HepG2 (cell line): ENCODE measurements around the gene NFIL3. TPM values are rescaled to one million over a fixed set of nuclear protein-coding genes. Genes with fewer than 3 reads are reported as not detected.

Source experiments
- EEA1 ChIP-seq: sonication (generic); formaldehyde crosslinking; IDR thresholded peaks from 2 replicates; pipeline ENCODE4 v1.5.1; 2020; ENCODE audit warnings: mild to moderate bottlenecking, missing genetic modification reagents, borderline replicate concordance
- ELF3 ChIP-seq: IDR thresholded peaks from 2 replicates; pipeline ENCODE4 v1.6.1; 2016; ENCODE audit warnings: missing genetic modification reagents, missing compliant biosample characterization
- HNF4A ChIP-seq: sonication (generic); formaldehyde crosslinking; IDR thresholded peaks from 2 replicates; pipeline ENCODE4 v1.4.0; 2020; ENCODE audit warnings: missing genetic modification reagents
- MNT ChIP-seq: fragments of 450-650 bp; IDR thresholded peaks from 2 replicates; pipeline ENCODE4 v1.6.1; 2016
- ONECUT2 ChIP-seq: sonication (generic); formaldehyde crosslinking; IDR thresholded peaks from 2 replicates; pipeline ENCODE4 v1.4.0; 2020; ENCODE audit warnings: missing genetic modification reagents
- SSRP1 ChIP-seq: IDR thresholded peaks from 2 replicates; pipeline ENCODE4 v1.6.1; 2016; ENCODE audit warnings: control low read depth
- TAF1 ChIP-seq: sonication (generic); formaldehyde crosslinking; IDR thresholded peaks from 2 replicates; pipeline ENCODE4 v1.4.0; 2020; ENCODE audit warnings: missing genetic modification reagents
- ZMYM3 ChIP-seq: sonication (generic); formaldehyde crosslinking; IDR thresholded peaks from 2 replicates; pipeline ENCODE4 v1.5.1; 2020; ENCODE audit warnings: mild to moderate bottlenecking, missing genetic modification reagents
- ZNF274 ChIP-seq: sonication (generic); formaldehyde crosslinking; IDR thresholded peaks from 2 replicates; pipeline ENCODE4 v1.5.1; 2020; ENCODE audit warnings: mild to moderate bottlenecking, missing genetic modification reagents
- ZNF292 ChIP-seq: sonication (generic); formaldehyde crosslinking; IDR thresholded peaks from 2 replicates; pipeline ENCODE4 v1.8.1; 2022; ENCODE audit warnings: mild to moderate bottlenecking, low read depth, missing genetic modification reagents, borderline replicate concordance
- ZNF616 ChIP-seq: sonication (generic); formaldehyde crosslinking; IDR thresholded peaks from 2 replicates; pipeline ENCODE4 v1.5.0; 2020; ENCODE audit warnings: low read depth, mild to moderate bottlenecking, missing genetic modification reagents
- ZNF691 ChIP-seq: sonication (generic); formaldehyde crosslinking; IDR thresholded peaks from 2 replicates; pipeline ENCODE4 v1.4.0; 2020; ENCODE audit warnings: missing genetic modification reagents, low read depth, mild to moderate bottlenecking, borderline replicate concordance
- ZNF781 ChIP-seq: sonication (generic); formaldehyde crosslinking; IDR thresholded peaks from 2 replicates; pipeline ENCODE4 v1.5.1; 2020; ENCODE audit warnings: borderline replicate concordance, mild to moderate bottlenecking, missing genetic modification reagents; ENCODE audit errors: not compliant biosample characterization
- polyA plus RNA-seq, 8 experiments: library from polyadenylated mRNA; depleted of rRNA in 3 of 8; stranded (reverse) in 7 of 8; unstranded in 1 of 8; fragments of >200 nt; fragmentation: Illumina TruSeq in 4 of 8; extraction: Trizol in 4 of 8; gene quantifications; 2 replicates each; pipeline versions ENCODE4 v1.2.1 to v1.2.3, GENCODE V29; 2011 to 2016; ENCODE audit warnings: low read depth in 4 of 8, missing spikeins in 1 of 8, mixed read lengths in 1 of 8; ENCODE audit not compliant: insufficient read depth in 1 of 8
- total RNA-seq, 5 experiments: library from RNA; depleted of rRNA; stranded (reverse); fragments of >200 nt; fragmentation: Illumina TruSeq; extraction: Trizol; gene quantifications; 2 replicates each; pipeline ENCODE4 v1.2.3, GENCODE V29; 2016; ENCODE audit warnings: low read depth in 1 of 5
- TF ChIP-seq, protein P1 (sequence below): sonication (generic); formaldehyde crosslinking; IDR thresholded peaks from 2 replicates; pipeline ENCODE4 v1.5.0; 2020; ENCODE audit warnings: mild to moderate bottlenecking, missing genetic modification reagents
- TF ChIP-seq, protein P2 (sequence below): sonication (generic); formaldehyde crosslinking; IDR thresholded peaks from 2 replicates; pipeline ENCODE4 v1.4.0; 2020; ENCODE audit warnings: missing genetic modification reagents
- TF ChIP-seq, protein P3 (sequence below), 2 experiments: fragments of 450-650 bp in 1 of 2; sonication (generic) in 1 of 2; formaldehyde crosslinking; IDR thresholded peaks; 2 replicates each; pipeline versions ENCODE4 v1.5.0 to v1.8.0; 2020 to 2022; ENCODE audit warnings: mild to moderate bottlenecking in 1 of 2, missing genetic modification reagents in 1 of 2
- TF ChIP-seq, protein P4 (sequence below): sonication (generic); formaldehyde crosslinking; IDR thresholded peaks from 2 replicates; pipeline ENCODE4 v1.8.1; 2023; ENCODE audit warnings: mild to moderate bottlenecking, moderate library complexity, missing genetic modification reagents
- TF ChIP-seq, protein P5 (sequence below): sonication (generic); formaldehyde crosslinking; IDR thresholded peaks from 2 replicates; pipeline ENCODE4 v1.4.0; 2020; ENCODE audit warnings: missing genetic modification reagents

The NFIL3 gene
- total and polyA plus RNA-seq, 2 of the 13 experiments (the other 11 are each of a cell fraction or from before 2014, with no cell fraction given) = 46.6 to 54.2 TPM

- TF ChIP-seq MNT (no peak), EEA1 (CRISPR knock-in tag) (no peak), ZNF274 (CRISPR knock-in tag) (no peak), ZNF616 (CRISPR knock-in tag) (no peak), ELF3 (no peak), ONECUT2 (CRISPR knock-in tag) (no peak), ZNF781 (CRISPR knock-in tag) (no peak), TAF1 (CRISPR knock-in tag) (peak; percentile 68), SSRP1 (CRISPR knock-in tag) (no peak), ZNF691 (no peak), ZMYM3 (CRISPR knock-in tag) (no peak), HNF4A (CRISPR knock-in tag) (0 out of 2 replicates have a peak, but pooled peaks have one; percentile 11), ZNF292 (CRISPR knock-in tag) (no peak)
- TF ChIP-seq, protein P1, sequence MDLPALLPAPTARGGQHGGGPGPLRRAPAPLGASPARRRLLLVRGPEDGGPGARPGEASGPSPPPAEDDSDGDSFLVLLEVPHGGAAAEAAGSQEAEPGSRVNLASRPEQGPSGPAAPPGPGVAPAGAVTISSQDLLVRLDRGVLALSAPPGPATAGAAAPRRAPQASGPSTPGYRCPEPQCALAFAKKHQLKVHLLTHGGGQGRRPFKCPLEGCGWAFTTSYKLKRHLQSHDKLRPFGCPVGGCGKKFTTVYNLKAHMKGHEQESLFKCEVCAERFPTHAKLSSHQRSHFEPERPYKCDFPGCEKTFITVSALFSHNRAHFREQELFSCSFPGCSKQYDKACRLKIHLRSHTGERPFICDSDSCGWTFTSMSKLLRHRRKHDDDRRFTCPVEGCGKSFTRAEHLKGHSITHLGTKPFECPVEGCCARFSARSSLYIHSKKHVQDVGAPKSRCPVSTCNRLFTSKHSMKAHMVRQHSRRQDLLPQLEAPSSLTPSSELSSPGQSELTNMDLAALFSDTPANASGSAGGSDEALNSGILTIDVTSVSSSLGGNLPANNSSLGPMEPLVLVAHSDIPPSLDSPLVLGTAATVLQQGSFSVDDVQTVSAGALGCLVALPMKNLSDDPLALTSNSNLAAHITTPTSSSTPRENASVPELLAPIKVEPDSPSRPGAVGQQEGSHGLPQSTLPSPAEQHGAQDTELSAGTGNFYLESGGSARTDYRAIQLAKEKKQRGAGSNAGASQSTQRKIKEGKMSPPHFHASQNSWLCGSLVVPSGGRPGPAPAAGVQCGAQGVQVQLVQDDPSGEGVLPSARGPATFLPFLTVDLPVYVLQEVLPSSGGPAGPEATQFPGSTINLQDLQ (CRISPR knock-in tag) = 0 out of 2 replicates have a peak, but pooled peaks have one; percentile 60
- TF ChIP-seq, protein P2, sequence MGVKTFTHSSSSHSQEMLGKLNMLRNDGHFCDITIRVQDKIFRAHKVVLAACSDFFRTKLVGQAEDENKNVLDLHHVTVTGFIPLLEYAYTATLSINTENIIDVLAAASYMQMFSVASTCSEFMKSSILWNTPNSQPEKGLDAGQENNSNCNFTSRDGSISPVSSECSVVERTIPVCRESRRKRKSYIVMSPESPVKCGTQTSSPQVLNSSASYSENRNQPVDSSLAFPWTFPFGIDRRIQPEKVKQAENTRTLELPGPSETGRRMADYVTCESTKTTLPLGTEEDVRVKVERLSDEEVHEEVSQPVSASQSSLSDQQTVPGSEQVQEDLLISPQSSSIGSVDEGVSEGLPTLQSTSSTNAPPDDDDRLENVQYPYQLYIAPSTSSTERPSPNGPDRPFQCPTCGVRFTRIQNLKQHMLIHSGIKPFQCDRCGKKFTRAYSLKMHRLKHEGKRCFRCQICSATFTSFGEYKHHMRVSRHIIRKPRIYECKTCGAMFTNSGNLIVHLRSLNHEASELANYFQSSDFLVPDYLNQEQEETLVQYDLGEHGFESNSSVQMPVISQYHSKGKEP = no peak
- TF ChIP-seq, protein P3, sequence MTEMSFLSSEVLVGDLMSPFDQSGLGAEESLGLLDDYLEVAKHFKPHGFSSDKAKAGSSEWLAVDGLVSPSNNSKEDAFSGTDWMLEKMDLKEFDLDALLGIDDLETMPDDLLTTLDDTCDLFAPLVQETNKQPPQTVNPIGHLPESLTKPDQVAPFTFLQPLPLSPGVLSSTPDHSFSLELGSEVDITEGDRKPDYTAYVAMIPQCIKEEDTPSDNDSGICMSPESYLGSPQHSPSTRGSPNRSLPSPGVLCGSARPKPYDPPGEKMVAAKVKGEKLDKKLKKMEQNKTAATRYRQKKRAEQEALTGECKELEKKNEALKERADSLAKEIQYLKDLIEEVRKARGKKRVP (CRISPR knock-in tag; IDR thresholded peaks at IDR 0.05) = 0 out of 4 replicates have a peak, but pooled peaks of 1 of the 2 experiments have one; percentile 20
- TF ChIP-seq, protein P4, sequence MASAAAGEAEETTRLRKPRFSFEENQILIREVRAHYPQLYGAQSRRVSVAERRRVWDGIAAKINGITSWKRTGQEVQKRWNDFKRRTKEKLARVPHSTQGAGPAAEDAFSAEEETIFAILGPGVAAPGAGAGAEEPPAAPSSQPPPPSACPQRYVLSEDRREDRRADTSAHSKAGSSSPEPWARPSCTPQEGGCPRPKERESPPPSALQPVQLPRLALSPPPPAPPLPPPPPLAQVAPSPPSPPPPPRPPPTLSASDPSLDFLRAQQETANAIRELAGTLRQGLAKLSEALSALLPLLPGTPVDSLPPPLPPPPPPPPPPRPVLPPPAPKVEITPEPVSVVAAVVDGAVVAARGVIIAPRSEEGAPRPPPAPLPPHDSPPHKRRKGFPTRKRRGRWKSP (CRISPR knock-in tag) = no peak
- TF ChIP-seq, protein P5, sequence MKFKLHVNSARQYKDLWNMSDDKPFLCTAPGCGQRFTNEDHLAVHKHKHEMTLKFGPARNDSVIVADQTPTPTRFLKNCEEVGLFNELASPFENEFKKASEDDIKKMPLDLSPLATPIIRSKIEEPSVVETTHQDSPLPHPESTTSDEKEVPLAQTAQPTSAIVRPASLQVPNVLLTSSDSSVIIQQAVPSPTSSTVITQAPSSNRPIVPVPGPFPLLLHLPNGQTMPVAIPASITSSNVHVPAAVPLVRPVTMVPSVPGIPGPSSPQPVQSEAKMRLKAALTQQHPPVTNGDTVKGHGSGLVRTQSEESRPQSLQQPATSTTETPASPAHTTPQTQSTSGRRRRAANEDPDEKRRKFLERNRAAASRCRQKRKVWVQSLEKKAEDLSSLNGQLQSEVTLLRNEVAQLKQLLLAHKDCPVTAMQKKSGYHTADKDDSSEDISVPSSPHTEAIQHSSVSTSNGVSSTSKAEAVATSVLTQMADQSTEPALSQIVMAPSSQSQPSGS = 0 out of 2 replicates have a peak, but pooled peaks have one; percentile 7
Observed at GRCh38 chr9:91361291-91362050, 62.2 kb downstream of the NFIL3 start, which contains the start of gene AUH (continued).
